Panc1 (cell line): Measurements from ENCODE around the gene CTLA4.

ENCODE experiments used
- CTCF ChIP-seq: fragments of 450-650 bp; IDR thresholded peaks from 2 replicates; pipeline ENCODE4 v1.5.1; 2017; ENCODE audit warnings: mild to moderate bottlenecking
- POLR2AphosphoS5 ChIP-seq: IDR thresholded peaks from 2 replicates; pipeline ENCODE4 v1.6.1; 2012; ENCODE audit warnings: mild to moderate bottlenecking, low read depth, low read length, moderate library complexity
- REST ChIP-seq, 2 experiments: IDR thresholded peaks; 2 replicates each; pipeline ENCODE4 v1.6.1; 2011 to 2012; ENCODE audit warnings: low read depth in 2 of 2, control low read depth in 1 of 2, low read length in 1 of 2, mild to moderate bottlenecking in 1 of 2, moderate library complexity in 1 of 2; ENCODE audit not compliant: insufficient read depth in 1 of 2
- SIN3A ChIP-seq: IDR thresholded peaks from 2 replicates; pipeline ENCODE4 v1.6.1; 2012; ENCODE audit warnings: low read depth, mild to moderate bottlenecking, low read length, moderate library complexity, borderline replicate concordance; ENCODE audit not compliant: insufficient read depth
- TCF7L2 ChIP-seq: IDR thresholded peaks from 2 replicates; pipeline ENCODE4 v1.6.1; 2011; ENCODE audit warnings: mild to moderate bottlenecking, low read depth, low read length, inconsistent platforms

- TF ChIP-seq POLR2AphosphoS5, result no peak
- no peak for TF ChIP-seq REST (IDR thresholded peaks at IDR 0.05; ENCODE audit: insufficient read depth in 1 of 2, low read depth in 2 of 2, low read length in 1 of 2)
- TF ChIP-seq CTCF, result no peak
- no peak for TF ChIP-seq TCF7L2
- no peak for TF ChIP-seq SIN3A
Measured at GRCh38 chr2:203861607-203862006, 6.0 kb upstream of the CTLA4 start.
